ENCODE results near the gene EEF2K.

EEF2K gene

DNA sequence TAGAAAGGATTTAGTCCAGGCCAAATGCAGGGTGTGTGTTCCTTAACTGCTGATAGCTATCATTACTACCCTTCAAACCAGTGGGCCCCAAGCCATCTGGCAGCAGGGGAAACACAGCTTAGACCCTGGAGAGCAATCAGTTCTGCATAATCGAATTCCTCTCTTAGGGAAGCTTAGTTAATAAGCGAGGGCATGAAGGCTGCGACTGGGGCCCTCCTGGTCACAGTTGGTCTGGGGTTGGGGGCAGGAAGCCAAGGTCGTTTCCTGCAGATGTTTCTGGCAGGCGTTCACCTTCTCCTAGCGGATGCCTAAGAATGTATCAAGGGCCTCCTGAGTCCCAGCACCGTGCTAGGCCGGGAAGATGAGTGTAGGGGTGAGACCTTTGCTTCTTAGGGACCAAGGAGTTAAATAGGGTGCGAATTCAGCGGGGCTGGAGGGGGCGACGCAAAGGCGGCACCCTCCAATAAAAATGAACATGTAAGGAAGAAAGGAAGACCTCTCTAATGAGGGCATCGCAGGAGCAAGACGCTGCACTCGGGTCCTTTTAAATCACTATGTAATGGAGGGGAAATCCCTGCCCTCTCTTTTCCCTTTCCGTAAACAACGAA, 16.5 kb upstream of the EEF2K start:
- Histone ChIP-seq H3K27ac (peak overlapping the region; percentile 78 to 95), H3K4me3 (peak overlapping the region; percentile 85)
- DNase-seq (ENCODE audit: low spot score), result peak; percentile 86
- TF ChIP-seq, protein P1, sequence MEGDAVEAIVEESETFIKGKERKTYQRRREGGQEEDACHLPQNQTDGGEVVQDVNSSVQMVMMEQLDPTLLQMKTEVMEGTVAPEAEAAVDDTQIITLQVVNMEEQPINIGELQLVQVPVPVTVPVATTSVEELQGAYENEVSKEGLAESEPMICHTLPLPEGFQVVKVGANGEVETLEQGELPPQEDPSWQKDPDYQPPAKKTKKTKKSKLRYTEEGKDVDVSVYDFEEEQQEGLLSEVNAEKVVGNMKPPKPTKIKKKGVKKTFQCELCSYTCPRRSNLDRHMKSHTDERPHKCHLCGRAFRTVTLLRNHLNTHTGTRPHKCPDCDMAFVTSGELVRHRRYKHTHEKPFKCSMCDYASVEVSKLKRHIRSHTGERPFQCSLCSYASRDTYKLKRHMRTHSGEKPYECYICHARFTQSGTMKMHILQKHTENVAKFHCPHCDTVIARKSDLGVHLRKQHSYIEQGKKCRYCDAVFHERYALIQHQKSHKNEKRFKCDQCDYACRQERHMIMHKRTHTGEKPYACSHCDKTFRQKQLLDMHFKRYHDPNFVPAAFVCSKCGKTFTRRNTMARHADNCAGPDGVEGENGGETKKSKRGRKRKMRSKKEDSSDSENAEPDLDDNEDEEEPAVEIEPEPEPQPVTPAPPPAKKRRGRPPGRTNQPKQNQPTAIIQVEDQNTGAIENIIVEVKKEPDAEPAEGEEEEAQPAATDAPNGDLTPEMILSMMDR (IDR thresholded peaks at IDR 0.05), result no peak

DNA sequence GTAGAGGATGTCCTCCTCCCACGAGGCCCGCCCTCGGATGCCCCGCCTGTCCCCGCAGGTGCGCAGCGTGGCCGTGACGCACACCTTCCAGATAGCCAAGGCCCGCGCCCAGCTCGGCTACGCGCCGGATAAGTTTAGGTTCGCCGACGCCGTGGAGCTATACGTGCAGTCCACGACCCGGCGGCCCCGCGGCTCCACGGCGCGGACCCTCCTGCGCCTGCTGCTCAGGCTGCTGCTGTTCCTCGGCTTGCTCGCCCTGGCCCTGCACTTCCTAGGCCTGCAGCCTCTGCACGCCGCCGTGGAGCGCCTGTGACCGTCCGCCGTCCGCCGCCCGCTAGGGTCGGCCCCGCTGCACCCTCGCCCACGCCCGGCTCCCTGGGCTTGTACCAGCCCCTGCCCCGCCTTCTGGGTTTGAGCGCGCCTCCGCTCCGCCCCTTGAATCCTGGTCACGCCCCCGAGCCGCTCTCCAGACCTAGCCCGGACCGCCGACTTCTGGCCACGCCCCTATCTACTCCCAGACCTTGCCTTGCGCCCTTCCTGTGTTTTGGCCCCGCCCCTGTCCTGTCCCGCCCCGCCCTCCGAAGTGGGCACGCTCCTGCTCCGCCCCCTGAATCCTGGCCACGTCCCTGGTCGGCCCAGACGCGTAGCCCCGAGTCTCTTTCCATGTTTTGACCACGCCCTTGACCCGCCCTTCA, 15.8 kb upstream of the EEF2K start:
- H3K27ac ChIP-seq, result peak overlapping the region; percentile 78 to 95
- TF ChIP-seq, protein P1 (IDR thresholded peaks at IDR 0.05), result no peak

DNA sequence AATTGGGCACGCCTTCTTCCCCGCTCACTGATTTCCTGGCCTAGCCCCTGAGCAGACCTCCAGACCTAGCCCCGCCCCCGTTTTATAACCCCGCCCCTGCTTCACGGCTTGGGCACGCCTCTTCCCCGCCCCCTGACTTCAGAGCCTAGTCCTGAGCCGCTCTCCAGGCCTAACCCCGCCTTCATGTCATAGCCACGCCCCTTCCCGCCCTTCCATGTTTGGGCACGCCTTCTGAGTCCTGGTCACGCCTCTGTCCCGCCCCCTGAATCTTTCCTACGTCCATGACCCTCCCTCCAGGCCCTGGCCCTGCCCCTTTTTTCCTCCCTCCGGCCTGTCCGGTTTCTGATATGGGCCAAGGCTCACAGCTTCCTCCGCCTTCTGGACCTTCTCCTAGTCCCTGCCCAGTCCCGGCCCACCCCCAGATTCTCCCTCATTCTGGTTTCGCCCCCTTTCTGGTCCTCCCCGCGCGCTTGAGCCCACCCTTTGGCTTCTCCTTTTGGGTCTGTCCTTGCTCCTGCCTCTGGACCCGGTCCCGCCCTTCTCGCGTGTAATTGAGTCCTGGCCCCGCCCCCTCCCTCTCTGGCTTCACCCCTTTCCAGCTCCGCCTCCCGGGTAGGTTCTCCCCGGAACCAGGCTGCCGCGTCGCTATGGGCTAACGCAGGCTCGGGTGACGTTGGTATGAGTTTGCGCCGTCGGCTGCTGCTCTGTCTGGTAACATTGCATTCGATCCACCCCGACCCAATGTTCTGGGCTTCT, 15.1 kb upstream of the EEF2K start:
- TF ChIP-seq, protein P1 (IDR thresholded peaks at IDR 0.05), result no peak
- Histone ChIP-seq H3K4me3 (peak overlapping the region; percentile 85), H3K27ac (peak overlapping the region; percentile 86 to 95)
- peak; percentile 100 for DNase-seq (ENCODE audit: low spot score)

More for the DNA sequence above, 15.8 kb upstream of the EEF2K start:
- H3K4me3 ChIP-seq, result peak overlapping the region; percentile 85
- no peak for DNase-seq (ENCODE audit: low spot score)

DNA sequence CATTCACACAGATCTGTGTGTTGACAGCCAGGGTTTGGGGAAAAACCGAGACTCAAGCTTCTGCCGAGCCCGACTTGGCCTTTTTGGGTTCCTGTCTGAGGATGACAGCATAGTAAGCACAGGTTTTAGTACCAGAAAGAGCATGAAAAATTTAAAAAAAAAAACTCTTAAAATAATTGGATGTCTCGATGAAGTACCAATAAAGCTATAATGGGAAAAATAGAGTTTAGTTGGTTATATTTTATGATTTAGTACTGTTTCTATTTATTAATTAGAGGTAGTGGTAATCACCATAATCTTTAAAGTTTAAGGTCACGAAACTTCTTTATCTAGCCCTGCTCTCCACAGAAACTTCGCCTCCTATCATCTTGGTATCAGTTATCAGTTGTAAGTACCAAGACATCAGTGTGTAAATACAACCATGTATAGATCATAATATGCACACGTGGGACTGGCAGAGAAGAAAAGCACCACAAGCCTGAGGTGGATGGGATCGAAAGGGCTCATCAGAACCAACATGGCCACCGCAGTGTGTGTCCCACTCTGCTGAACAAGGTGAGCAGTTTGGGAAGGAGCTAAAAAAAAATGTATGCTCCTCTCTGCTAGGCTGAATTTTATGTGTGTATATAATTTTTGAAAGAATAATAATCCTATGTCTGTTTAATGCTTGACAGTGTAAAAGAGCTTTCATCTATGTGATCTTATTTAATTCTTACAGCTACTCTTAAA, 14.4 kb upstream of the EEF2K start:
- Histone ChIP-seq H3K4me3 (peak overlapping the region; percentile 66), H3K27ac (peak overlapping the region; percentile 86 to 95)
- TF ChIP-seq, protein P1 (IDR thresholded peaks at IDR 0.05), result no peak
- DNase-seq (ENCODE audit: low spot score), result no peak

DNA sequence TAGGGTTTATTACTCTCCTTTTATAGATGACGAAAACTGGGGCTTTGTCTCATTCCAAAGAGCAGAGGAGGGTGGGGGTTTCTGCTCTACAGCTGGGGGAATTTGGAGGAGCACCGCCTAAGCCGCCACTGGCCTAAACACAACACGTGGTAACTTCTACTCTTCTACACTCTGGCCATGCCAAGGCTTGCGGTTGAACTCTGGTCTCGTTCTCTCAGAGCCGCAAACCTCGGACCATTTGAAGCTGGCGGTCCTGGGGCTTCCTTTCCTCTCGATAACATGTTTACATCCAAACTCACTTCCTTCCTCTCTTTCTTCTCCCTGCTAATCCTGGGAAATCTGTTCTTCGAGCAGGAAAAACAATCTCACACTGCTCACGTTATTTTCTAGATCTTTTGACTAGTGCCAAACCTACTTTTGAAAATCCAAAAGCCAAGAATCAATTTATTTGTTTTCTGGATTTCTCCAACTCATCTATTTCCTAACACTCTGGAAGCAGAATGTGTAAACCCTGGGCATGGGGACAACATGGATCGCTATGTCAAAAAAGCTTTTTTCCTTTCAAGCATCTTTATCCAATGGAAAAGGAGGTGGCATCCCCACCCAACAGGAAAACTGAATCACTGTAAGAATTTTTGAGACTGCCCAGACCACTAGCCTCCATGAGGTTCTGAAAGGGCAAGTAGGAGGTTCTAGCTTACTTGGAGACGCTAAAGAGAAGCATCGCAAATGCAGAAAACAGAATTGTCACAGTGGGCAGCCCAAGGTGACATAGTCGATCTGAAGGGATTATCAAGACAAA, 13.6 kb upstream of the EEF2K start:
- H3K4me3 ChIP-seq, result peak overlapping the region; percentile 66
- peak; percentile 94 for DNase-seq (ENCODE audit: low spot score)
- peak overlapping the region; percentile 86 to 95 for H3K27ac ChIP-seq
- TF ChIP-seq, protein P1 (IDR thresholded peaks at IDR 0.05), result no peak

DNA sequence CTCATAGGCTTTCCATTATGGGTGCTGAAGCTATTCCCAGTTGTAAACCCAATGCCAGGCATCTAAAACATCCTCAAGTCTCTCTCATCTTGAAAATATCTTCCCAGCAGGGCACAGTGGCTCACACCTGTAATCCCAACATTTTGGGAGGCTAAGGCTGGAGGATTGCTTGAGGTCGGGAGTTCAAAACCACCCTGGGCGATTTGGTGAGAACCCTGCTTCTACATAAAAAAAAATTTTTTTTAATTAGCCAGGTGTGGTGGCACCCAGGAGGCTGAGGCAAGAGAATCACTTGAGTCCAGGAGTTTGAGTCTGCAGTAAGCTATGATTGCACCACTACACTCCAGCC, 13.0 kb upstream of the EEF2K start:
- Histone ChIP-seq H3K27ac (peak overlapping the region; percentile 86 to 95), H3K4me3 (peak overlapping the region; percentile 66)
- TF ChIP-seq, protein P1 (IDR thresholded peaks at IDR 0.05), result no peak
- no peak for DNase-seq (ENCODE audit: low spot score)
